HepG2 (cell line): ENCODE measurements around the gene MTARC1. TPM values are rescaled to one million over a fixed set of nuclear protein-coding genes. Genes with fewer than 3 reads are reported as not detected.

Experiments
- BCLAF1 ChIP-seq: fragments of 450-650 bp; IDR thresholded peaks from 2 replicates; pipeline ENCODE4 v1.6.1; 2017; ENCODE audit warnings: mild to moderate bottlenecking
- CEBPG ChIP-seq: IDR thresholded peaks from 2 replicates; pipeline ENCODE4 v1.6.1; 2016
- ERF ChIP-seq: IDR thresholded peaks from 2 replicates; pipeline ENCODE4 v1.6.1; 2018; ENCODE audit warnings: missing biosample characterization, missing genetic modification reagents
- EZH2 ChIP-seq: conservative IDR thresholded peaks from 2 replicates; pipeline ENCODE4 v1.6.1; 2012; ENCODE audit warnings: mild to moderate bottlenecking, low read depth, low read length, moderate library complexity
- FOXO1 ChIP-seq: sonication (generic); formaldehyde crosslinking; IDR thresholded peaks from 2 replicates; pipeline ENCODE4 v1.4.0; 2020; ENCODE audit warnings: missing genetic modification reagents
- KLF16 ChIP-seq, 2 experiments: sonication (generic) in 1 of 2; formaldehyde crosslinking in 1 of 2; IDR thresholded peaks; 2 replicates each; pipeline versions ENCODE4 v1.6.1 to v1.8.0; 2016 to 2023; ENCODE audit warnings: missing genetic modification reagents in 2 of 2, missing compliant biosample characterization in 1 of 2
- MNT ChIP-seq: fragments of 450-650 bp; IDR thresholded peaks from 2 replicates; pipeline ENCODE4 v1.6.1; 2016
- NFKB2 ChIP-seq: sonication (generic); formaldehyde crosslinking; IDR thresholded peaks from 2 replicates; pipeline ENCODE4 v1.4.0; 2020; ENCODE audit warnings: missing genetic modification reagents, borderline replicate concordance
- RARA ChIP-seq: IDR thresholded peaks from 2 replicates; pipeline ENCODE4 v1.6.1; 2016; ENCODE audit warnings: missing genetic modification reagents, missing compliant biosample characterization
- RNF219 ChIP-seq: sonication (generic); formaldehyde crosslinking; IDR thresholded peaks from 2 replicates; pipeline ENCODE4 v1.5.0; 2020; ENCODE audit warnings: mild to moderate bottlenecking, missing genetic modification reagents
- SMARCC2 ChIP-seq: fragments of 450-650 bp; IDR thresholded peaks from 2 replicates; pipeline ENCODE4 v1.6.1; 2017; ENCODE audit warnings: antibody characterized with exemption, mild to moderate bottlenecking
- SNAPC2 ChIP-seq: sonication (generic); formaldehyde crosslinking; IDR thresholded peaks from 2 replicates; pipeline ENCODE4 v1.8.1; 2022; ENCODE audit warnings: mild to moderate bottlenecking, missing genetic modification reagents
- SOX5 ChIP-seq: IDR thresholded peaks from 2 replicates; pipeline ENCODE4 v1.6.1; 2016; ENCODE audit warnings: borderline replicate concordance
- TCF7L2 ChIP-seq: IDR thresholded peaks from 2 replicates; pipeline ENCODE4 v1.6.1; 2011; ENCODE audit warnings: mild to moderate bottlenecking, low read depth, low read length, moderate library complexity
- ZNF274 ChIP-seq: sonication (generic); formaldehyde crosslinking; IDR thresholded peaks from 2 replicates; pipeline ENCODE4 v1.5.1; 2020; ENCODE audit warnings: mild to moderate bottlenecking, missing genetic modification reagents
- ZNF30 ChIP-seq: sonication (generic); formaldehyde crosslinking; IDR thresholded peaks from 2 replicates; pipeline ENCODE4 v1.5.0; 2020; ENCODE audit warnings: mild to moderate bottlenecking, missing genetic modification reagents
- ZNF451 ChIP-seq: sonication (generic); formaldehyde crosslinking; IDR thresholded peaks from 2 replicates; pipeline ENCODE4 v1.5.0; 2020; ENCODE audit warnings: mild to moderate bottlenecking, missing genetic modification reagents
- ZNF567 ChIP-seq: sonication (generic); formaldehyde crosslinking; IDR thresholded peaks from 2 replicates; pipeline ENCODE4 v1.8.1; 2023; ENCODE audit warnings: mild to moderate bottlenecking, missing genetic modification reagents, borderline replicate concordance
- ZNF761 ChIP-seq: sonication (generic); formaldehyde crosslinking; conservative IDR thresholded peaks from 2 replicates; pipeline ENCODE4 v1.4.0; 2020; ENCODE audit warnings: mild to moderate bottlenecking, missing genetic modification reagents
- ZNF777 ChIP-seq: sonication (generic); formaldehyde crosslinking; IDR thresholded peaks from 2 replicates; pipeline ENCODE4 v1.4.0; 2020; ENCODE audit warnings: missing genetic modification reagents
- ZNF780A ChIP-seq: sonication (generic); formaldehyde crosslinking; IDR thresholded peaks from 2 replicates; pipeline ENCODE4 v1.8.0; 2022; ENCODE audit warnings: mild to moderate bottlenecking, missing genetic modification reagents, moderate library complexity
- ZNF816 ChIP-seq: sonication (generic); formaldehyde crosslinking; IDR thresholded peaks from 2 replicates; pipeline ENCODE4 v1.8.0; 2022; ENCODE audit warnings: missing genetic modification reagents, mild to moderate bottlenecking, borderline replicate concordance
- polyA plus RNA-seq, 8 experiments: library from polyadenylated mRNA; depleted of rRNA in 3 of 8; stranded (reverse) in 7 of 8; unstranded in 1 of 8; fragments of >200 nt; fragmentation: Illumina TruSeq in 4 of 8; extraction: Trizol in 4 of 8; gene quantifications; 2 replicates each; pipeline versions ENCODE4 v1.2.1 to v1.2.3, GENCODE V29; 2011 to 2016; ENCODE audit warnings: low read depth in 4 of 8, missing spikeins in 1 of 8, mixed read lengths in 1 of 8; ENCODE audit not compliant: insufficient read depth in 1 of 8
- total RNA-seq, 5 experiments: library from RNA; depleted of rRNA; stranded (reverse); fragments of >200 nt; fragmentation: Illumina TruSeq; extraction: Trizol; gene quantifications; 2 replicates each; pipeline ENCODE4 v1.2.3, GENCODE V29; 2016; ENCODE audit warnings: low read depth in 1 of 5
- TF ChIP-seq, protein P1 (sequence below): sonication (generic); formaldehyde crosslinking; IDR thresholded peaks from 2 replicates; pipeline ENCODE4 v1.5.0; 2020; ENCODE audit warnings: missing genetic modification reagents, mild to moderate bottlenecking, borderline replicate concordance

Gene MTARC1
- total and polyA plus RNA-seq, 2 of the 13 experiments (the other 11 are each of a cell fraction or from before 2014, with no cell fraction given): 19.4 to 106 TPM

DNA sequence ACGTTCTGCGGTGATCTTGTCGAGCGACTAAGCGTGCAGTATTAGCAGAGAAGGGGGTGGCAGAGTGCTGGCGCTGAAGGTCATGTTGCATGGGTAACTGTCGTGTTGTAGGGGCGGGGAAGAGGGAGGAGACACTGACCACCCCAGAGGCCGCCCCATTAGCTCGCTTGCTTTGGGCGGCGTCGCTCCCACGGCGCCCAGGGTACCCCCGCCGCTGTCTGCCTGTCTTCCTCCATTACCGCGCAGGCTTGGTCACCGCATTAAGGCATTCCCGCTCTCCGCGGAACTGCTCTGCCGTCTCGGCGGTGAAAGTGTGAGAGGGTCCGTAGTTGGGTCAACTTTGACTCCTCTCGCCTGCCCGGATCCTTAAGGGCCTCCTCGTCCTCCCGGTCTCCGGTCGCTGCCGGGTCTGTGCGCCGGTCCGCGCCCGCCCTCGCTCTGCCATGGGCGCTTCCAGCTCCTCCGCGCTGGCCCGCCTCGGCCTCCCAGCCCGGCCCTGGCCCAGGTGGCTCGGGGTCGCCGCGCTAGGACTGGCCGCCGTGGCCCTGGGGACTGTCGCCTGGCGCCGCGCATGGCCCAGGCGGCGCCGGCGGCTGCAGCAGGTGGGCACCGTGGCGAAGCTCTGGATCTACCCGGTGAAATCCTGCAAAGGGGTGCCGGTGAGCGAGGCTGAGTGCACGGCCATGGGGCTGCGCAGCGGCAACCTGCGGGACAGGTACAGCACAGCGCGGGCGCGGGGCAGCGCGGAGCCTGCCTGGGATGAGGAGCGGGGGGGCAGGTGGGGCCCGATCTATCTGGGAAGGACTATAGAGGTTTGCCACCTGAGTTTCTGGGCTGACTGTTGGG is 38.4 kb upstream of the MTARC1 start, which contains the start of gene MTARC2 (continued):
- TF ChIP-seq RNF219 (CRISPR knock-in tag): no peak
- TF ChIP-seq CEBPG (CRISPR knock-in tag): peak; percentile 63
- TF ChIP-seq ZNF274 (CRISPR knock-in tag): peak; percentile 86
- no peak for TF ChIP-seq EZH2
- 0 out of 2 replicates have a peak, but pooled peaks have one; percentile 32 for TF ChIP-seq ZNF777 (CRISPR knock-in tag)
- TF ChIP-seq, protein P1, sequence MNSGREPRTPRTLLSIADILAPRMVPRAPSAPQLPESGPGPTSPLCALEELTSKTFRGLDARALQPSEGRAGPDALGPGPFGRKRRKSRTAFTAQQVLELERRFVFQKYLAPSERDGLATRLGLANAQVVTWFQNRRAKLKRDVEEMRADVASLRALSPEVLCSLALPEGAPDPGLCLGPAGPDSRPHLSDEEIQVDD: peak; percentile 83; the same call in 1 of the 2 replicates
- TF ChIP-seq ZNF30 (CRISPR knock-in tag): no peak
- TF ChIP-seq ZNF567 (CRISPR knock-in tag): peak; percentile 31; the same call in 1 of the 2 replicates
- no peak for TF ChIP-seq ZNF761 (CRISPR knock-in tag)
- 0 out of 2 replicates have a peak, but pooled peaks have one; percentile 43 for TF ChIP-seq SNAPC2 (CRISPR knock-in tag)
- TF ChIP-seq ZNF780A (CRISPR knock-in tag): 0 out of 2 replicates have a peak, but pooled peaks have one; percentile 88
- TF ChIP-seq SMARCC2: no peak
- TF ChIP-seq ZNF451: peak; percentile 96
- TF ChIP-seq MNT: no peak
- 0 out of 2 replicates have a peak, but pooled peaks have one; percentile 65 for TF ChIP-seq ERF (CRISPR knock-in tag)
- peak in 1 of 2 experiments; percentile 70; a peak in 2 of 4 replicates for TF ChIP-seq KLF16 (CRISPR knock-in tag; IDR thresholded peaks at IDR 0.05)
- peak; percentile 53; the same call in 1 of the 2 replicates for TF ChIP-seq SOX5 (CRISPR knock-in tag)
- TF ChIP-seq ZNF816 (CRISPR knock-in tag): no peak
- no peak for TF ChIP-seq BCLAF1
- TF ChIP-seq RARA (CRISPR knock-in tag): peak; percentile 14; the same call in 1 of the 2 replicates
- no peak for TF ChIP-seq TCF7L2
- peak; percentile 74; the same call in 1 of the 2 replicates for TF ChIP-seq NFKB2 (CRISPR knock-in tag)
- peak; percentile 27; the same call in 1 of the 2 replicates for TF ChIP-seq FOXO1 (CRISPR knock-in tag)
